ENCODE results near the gene GNAZ. TPM values are rescaled to one million over a fixed set of nuclear protein-coding genes. Genes with fewer than 3 reads are reported as not detected.

Gene GNAZ
- total and polyA plus RNA-seq, 3 donors from 2014 or later, result 13.7 to 20.2 (median 15.1) TPM

GRCh38 chr22:23095733-23096342 lies 25.5 kb downstream of the GNAZ start:
- WGBS, 2 donors, result 97% methylated on average over 30 to 45 of the region's 45 CpGs
- no peak for DNase-seq
- Histone ChIP-seq H3K4me1 (peaks cover 33% of the 10 kb centered on the region), H3K9me3 (no peaks in the 10 kb centered on the region), H3K4me3 (no peak overlapping the region), H3K27me3 (no peaks in the 10 kb centered on the region), H3K36me3 (ENCODE audit: low read depth, missing control alignments) (no peaks in the 10 kb centered on the region), H3K27ac (no peak overlapping the region)
- intact Hi-C loops (cut with DNase I; ENCODE audit: low total_unique reads), result no loop called here
- TF ChIP-seq CTCF (IDR thresholded peaks at IDR 0.05), result no peak
- TF ChIP-seq POLR2A (IDR thresholded peaks at IDR 0.05), result no peak

- H3K9me3 ChIP-seq, result no peaks in the 10 kb centered on the region
- H3K27ac ChIP-seq, result peak overlapping the region; percentile 84 to 87
- no peak overlapping the region for H3K4me3 ChIP-seq
- no peaks in the 10 kb centered on the region for H3K27me3 ChIP-seq
- H3K4me1 ChIP-seq, result peaks cover 41% of the 10 kb centered on the region
- DNase-seq, result no peak
- intact Hi-C loops (cut with DNase I; ENCODE audit: low total_unique reads), result no loop called here
- no peaks in the 10 kb centered on the region for H3K36me3 ChIP-seq (ENCODE audit: low read depth, missing control alignments)
- TF ChIP-seq POLR2A (IDR thresholded peaks at IDR 0.05) (no peak), CTCF (IDR thresholded peaks at IDR 0.05) (no peak)
- WGBS, 2 donors, result 90 to 91% methylated on average over 3 to 16 of the region's 16 CpGs
Measured at GRCh38 chr22:23097412-23098229, 27.3 kb downstream of the GNAZ start.

GRCh38 chr22:23098230-23098705 lies 27.9 kb downstream of the GNAZ start:
- TF ChIP-seq CTCF (IDR thresholded peaks at IDR 0.05) (no peak), POLR2A (IDR thresholded peaks at IDR 0.05) (no peak)
- H3K36me3 ChIP-seq (ENCODE audit: low read depth, missing control alignments), result no peaks in the 10 kb centered on the region
- 66 to 69% methylated on average over 5 of the region's 5 CpGs for WGBS, 2 donors
- peaks cover 46% of the 10 kb centered on the region for H3K4me1 ChIP-seq
- no peaks in the 10 kb centered on the region for H3K9me3 ChIP-seq
- no peaks in the 10 kb centered on the region for H3K27me3 ChIP-seq
- peak overlapping the region; percentile 84 to 87 for H3K27ac ChIP-seq
- H3K4me3 ChIP-seq, result no peak overlapping the region
- intact Hi-C loops (cut with DNase I; ENCODE audit: low total_unique reads), result no loop called here
- DNase-seq, result no peak

- Histone ChIP-seq H3K4me3 (no peak overlapping the region), H3K27ac (peak overlapping the region; percentile 84 to 87), H3K27me3 (no peaks in the 10 kb centered on the region), H3K4me1 (peaks cover 47% of the 10 kb centered on the region), H3K9me3 (no peaks in the 10 kb centered on the region), H3K36me3 (ENCODE audit: low read depth, missing control alignments) (no peaks in the 10 kb centered on the region)
- intact Hi-C loops (cut with DNase I; ENCODE audit: low total_unique reads), result no loop called here
- 35 to 59% methylated on average over 7 to 28 of the region's 28 CpGs for WGBS, 2 donors
- DNase-seq, result peak; percentile 84
- no peak for TF ChIP-seq CTCF (IDR thresholded peaks at IDR 0.05)
- TF ChIP-seq POLR2A (IDR thresholded peaks at IDR 0.05), result no peak
Measured at GRCh38 chr22:23098718-23099530, 28.6 kb downstream of the GNAZ start.

All from testis (tissue), 3 donors.